Cardiac septum (tissue), 1 donor: ENCODE data around the gene CCDC175. TPM values are rescaled to one million over a fixed set of nuclear protein-coding genes. Genes with fewer than 3 reads are reported as not detected.

Experiments
- DNase-seq: peaks from one replicate; pipeline ENCODE4 v3.0.0-alpha.2; 2020; ENCODE audit warnings: low spot score
- intact Hi-C: fragments of 100-400 bp; cut with DNase I; formaldehyde crosslinking; loops from one replicate; pipeline ENCODE4 v1.14.0; 2022
- long read RNA-seq: library from polyadenylated mRNA; unstranded; transcript quantifications from one replicate; pipeline ENCODE4 v2.0.0, GENCODE V29; 2021
- total RNA-seq: library from RNA; stranded (reverse); fragmentation: NEBNext Ultra II Directional; extraction: Animal tissue kit (Norgen Biotek cat#: 25700); gene quantifications from one replicate; pipeline ENCODE4 v1.2.1, GENCODE V29; 2021
- donor health status: DM: no; HTN: no; CAD: no.

CCDC175 gene
- not detected for total RNA-seq
- long read RNA-seq = 0 reads

DNA sequence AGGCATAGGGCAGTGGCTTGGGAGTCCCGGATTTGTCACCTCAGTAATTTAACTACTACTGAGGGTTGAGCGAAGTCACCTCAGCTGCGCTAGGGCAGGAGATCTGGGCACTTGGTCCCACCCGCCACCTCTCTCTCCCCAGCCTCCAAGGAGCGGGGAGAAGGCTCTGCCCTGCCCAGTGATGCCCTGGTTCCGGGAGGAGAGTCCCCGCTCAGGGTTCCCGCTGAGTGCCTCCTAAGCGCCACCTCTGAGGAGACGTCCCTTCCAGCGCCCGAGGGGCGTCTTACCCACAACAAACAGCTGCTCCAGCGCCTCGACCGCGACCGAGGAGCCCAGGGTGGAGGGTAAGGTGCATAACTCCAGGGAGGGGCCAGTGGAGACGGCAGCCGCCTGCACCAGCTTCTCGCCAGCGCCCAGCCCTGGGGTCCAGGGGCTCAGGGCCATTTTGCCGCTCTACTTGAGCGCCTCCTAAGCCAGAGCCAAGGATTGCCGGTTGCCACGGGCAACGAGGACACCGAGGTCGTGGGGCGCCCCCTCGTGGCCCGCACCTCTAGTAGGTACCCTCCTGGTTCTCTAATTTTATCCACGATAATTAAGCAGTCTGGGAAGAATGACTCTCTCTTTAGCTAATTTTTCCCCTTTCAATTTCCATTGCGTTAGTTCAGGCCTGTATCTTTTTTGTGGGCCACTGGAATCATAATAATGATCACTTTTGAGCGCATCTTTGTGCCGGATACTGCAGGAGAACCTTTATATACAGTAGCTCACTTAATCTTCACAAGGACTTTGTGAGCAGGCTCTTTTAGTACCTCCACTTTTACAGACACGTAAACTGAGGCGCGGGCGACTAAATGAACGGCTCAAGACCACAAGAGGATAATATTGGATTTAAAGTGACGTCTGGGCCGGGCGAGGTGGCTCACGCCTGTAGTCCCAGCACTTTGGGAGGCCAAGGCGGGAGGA is at the start of gene CCDC175:
CCDC175 (minus strand) TSS at position 481 of the 963 bp plus-strand sequence; CDS start at position 444, 37 bp downstream.
- intact Hi-C loops = no loop called here
- DNase-seq = peak; percentile 83

DNA sequence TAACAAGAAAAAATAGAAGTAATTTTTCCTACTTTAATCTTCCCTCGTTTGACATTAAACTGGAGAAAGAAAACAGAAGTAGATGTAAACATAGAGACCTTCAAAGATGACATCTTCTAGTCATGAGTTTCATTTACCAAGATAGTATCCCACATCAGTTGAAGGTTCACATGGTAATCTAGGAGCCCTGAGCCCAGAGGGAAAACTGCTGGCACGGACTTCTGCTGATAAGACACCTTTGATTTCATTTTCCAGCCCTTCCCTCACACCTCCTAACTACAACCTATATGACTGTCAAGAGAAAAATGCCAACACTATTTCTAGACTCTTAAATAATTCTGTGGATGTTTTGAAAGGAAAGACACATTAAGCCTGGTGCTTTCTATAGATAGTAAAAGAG is 46.0 kb upstream of the CCDC175 start:
- no peak for DNase-seq

DNA sequence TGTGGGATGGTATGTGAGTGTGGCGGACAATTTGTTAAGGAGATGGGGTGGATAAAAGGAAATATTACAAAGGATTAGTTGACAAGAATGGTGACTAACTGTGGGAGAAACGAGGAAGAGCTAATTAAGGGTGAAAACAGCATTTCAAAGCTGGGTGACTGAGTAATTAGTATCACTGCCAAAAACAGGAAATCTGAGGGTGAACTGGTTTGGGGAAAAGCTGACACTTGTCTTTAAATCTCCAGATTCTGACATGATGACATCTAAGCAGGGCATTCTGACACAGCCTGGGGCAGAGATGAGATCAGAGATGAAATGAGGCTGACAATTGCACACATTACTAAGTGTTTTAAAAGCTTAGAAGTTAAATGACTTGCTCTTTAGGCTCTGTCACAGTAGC is 42.4 kb upstream of the CCDC175 start:
- intact Hi-C loops = no loop called here
- no peak for DNase-seq

More for the DNA sequence above, 46.0 kb upstream of the CCDC175 start:
- intact Hi-C loops = no loop called here

DNA sequence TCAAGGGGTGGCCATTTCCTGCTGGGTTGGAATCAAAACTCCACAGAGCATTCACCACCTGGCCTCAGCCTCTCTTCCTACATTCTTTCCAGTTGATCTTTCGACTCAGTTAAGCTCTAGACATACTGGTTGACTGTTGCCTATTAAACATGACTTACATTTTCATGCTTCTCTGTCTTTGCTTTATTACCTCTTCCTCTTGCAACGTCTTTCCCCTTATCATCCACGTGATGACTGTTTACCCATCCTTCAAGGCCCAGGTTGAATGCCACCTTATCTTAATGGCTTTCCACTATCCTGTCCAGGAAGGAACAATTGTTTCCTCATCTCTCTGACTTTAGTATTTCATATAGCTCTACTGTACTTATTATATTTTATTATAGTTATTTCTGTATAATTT is 24.4 kb upstream of the CCDC175 start:
- intact Hi-C loops = no loop called here
- no peak for DNase-seq

DNA sequence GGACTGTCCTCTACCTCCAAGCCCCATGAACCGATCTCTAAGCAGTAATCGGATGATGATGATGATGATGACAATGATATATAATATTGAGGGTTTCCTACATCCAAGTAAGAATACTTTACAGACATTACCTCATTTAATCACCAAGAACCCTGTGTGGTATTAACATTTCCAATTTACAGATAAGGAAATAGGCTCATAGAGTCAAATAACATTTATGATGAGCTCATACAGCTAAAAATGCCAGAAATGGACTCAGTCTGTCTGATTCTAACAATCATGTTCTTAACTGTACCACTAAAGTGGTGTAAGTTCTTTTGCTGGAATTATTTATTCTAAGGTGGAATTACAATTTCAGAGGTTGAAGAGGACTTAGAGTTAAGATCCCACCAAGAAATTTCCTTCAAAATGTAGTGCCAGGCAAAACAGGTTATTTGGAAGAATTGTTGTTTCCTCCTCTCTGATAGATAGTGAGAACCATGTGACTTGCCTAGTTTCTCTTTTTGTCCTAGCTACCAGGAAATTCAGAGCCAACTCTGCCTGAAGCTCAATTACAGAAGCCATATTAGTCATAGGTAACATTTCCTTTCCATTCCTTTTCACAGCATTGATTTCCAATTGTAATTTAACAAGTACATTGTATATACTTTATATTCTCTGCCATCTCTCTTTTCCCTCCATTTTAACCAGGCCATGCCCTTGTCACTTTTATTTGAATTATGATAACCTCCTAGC is 23.8 kb upstream of the CCDC175 start:
- intact Hi-C loops = no loop called here
- DNase-seq = no peak

DNA sequence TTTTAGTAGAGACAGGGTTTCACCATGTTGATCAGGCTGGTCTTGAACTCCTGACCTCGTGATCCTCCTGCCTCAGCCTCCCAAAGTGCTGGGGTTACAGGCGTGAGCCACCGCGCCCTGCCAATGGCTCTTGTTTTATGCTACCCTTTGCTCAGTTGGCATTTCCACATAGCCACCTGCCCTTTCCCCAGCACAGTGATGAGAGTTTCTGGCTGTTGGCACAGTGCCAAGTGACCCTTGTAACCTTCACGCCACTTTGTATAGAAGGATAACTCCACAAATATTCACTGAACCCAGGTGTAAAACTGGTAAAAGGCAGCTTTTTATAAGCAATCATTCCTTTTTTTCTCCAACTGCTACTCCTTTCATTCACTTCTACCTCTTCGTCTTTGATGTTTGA is 18.5 kb upstream of the CCDC175 start:
- no peak for DNase-seq
- intact Hi-C loops = no loop called here

DNA sequence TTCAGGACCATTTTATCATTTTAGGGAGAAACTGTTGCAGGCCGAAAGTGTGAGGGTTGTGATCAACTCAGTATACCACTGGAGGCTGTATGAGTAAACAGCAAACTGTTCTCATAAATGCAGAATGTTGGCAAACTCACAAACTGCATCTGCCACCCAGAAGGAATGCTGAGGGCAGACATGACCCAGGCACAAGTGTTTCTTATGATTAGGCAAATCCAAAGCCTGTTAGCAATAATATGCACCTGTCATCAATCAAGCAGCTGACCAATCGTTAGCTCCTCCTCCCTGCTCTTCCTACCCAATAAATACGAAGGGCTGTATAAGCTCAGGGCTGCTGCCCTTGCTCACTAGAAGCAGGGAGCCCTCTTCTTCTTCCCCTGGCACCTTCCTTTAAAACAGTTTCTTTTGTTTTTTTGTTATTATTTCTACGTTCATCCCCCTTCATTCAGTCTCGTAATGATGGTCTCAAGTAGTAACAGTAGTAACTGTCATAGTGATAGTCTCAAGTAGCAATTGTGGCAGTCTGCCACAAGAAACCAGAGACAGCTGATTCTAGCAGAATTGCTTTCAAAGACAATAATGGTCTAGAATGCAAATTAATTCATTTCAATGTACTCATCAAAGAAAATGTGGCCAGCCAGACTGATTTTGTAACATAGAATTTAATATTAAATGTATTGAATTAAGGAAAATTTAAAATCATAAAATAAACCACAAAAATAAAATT is 15.2 kb upstream of the CCDC175 start:
- no peak for DNase-seq
- intact Hi-C loops = no loop called here

DNA sequence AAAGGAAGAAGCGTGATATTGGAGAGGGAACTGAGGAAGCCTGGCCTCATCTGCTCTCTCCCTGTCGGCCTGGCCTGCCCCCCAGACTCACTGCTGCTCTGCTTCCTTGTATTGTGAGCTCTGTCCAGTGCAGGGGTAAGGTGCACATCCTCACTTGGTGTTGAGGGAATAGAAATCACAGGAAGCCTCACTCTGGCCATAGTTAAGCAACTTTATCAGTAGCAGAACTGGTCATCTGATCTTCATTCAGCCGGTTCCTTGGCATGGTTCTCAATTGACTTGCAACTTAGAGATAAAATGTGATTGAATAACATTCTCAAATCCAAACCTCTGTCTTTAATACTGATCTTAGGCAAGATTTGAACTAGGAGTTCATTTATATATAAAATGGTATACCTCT is 11.5 kb upstream of the CCDC175 start:
- DNase-seq = no peak
- intact Hi-C loops = no loop called here

DNA sequence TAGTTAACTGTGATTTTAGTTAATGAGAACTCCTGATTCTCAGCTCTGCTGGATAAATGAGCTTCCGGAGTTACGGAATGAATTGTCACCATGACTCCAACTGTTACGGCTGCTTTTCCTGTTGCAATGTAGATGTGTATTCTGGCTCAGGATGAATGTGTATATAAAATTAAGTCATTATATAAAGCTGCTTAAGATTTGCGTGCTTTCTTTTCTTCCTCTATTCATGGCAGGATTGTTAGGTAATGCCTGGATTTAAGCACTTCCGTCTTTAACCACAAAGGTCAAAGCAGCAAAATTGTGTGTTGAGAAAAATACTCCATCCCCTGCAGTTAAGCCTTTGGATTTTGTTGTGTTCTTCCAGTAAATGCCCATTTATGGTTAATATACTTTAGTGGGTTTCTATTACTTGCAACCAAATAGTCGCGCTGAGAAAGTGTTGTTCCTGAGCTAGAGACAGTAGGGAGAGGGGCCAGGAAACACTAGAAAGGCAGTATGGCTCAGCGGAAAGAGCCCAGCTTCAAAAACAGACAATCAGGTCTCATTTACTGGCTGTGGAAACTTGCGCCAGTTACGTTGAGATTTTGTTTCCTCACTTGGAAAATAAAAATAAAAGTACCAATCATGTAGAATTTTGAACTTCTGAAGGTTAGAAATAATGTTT is 9.4 kb upstream of the CCDC175 start:
- intact Hi-C loops = no loop called here
- no peak for DNase-seq

DNA sequence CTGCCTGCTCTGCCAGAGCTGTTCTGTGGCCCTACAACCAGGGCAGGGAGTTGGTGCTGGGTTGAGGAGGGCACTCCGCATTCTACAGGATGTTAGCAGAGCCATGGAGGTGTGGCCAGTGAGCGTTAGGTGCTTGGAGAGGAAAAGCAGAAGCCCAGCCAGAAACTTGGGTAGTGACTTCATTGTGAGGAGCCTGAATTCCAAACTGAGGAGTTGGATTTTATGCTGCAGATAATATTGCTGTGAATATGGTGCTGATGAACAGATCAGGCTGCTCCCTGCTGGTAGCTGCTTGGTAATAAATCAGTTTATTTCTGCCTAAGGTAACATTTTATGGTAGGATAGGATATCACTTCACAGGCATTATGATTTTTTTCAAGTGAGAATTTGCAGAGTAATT is 7.1 kb upstream of the CCDC175 start:
- no peak for DNase-seq
- intact Hi-C loops = no loop called here

DNA sequence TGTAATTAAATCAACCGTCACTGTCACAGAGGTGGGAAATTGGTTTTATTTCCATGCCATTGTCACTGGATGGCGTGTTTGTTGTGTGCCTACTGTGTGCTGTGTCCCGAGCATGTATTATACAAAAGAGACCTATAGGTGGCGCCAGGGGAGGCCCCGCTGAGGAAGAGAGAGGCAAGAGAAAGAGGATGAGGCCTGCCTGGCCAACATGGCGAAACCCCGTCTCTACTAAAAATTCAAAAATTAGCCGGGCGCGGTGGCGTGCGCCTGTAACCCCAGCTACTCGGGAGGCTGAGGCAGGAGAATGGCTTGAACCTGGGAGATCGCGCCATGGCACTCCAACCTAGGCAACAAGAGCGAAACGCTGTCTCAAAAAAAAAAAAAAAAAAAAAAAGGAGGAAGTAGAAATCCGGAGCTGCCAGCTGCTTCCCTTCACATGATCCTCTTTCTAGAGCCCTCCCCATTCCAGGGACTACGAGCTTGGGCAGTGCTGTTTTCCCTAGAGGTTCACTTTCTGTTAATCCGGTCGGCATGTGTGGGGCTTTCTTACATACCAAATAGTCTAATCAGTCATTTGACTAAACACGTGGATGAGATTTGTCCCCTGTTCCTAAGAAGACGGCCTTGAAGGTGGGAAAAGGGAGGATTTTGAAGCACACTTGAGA is 6.4 kb upstream of the CCDC175 start:
- no peak for DNase-seq
- intact Hi-C loops = no loop called here

DNA sequence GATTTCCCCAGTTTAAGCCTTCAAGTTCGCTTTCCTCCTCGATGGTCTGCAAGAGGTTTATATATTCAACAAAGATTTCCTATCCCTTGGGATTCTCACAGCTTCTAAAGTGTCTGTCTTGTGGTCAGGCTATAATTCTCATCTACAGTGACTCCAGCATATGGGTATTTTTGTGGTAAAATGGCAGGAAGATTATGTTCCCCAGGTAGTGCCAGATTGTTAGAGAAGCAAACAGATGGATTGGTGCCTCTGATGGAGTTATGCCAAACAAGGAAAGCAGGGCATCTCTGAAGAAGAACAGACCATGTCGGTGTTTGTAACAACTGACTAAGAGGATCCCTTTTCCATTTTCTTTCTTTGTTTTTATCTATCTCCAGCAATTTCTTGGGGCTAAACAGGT is 5.5 kb upstream of the CCDC175 start:
- intact Hi-C loops = no loop called here
- DNase-seq = no peak

DNA sequence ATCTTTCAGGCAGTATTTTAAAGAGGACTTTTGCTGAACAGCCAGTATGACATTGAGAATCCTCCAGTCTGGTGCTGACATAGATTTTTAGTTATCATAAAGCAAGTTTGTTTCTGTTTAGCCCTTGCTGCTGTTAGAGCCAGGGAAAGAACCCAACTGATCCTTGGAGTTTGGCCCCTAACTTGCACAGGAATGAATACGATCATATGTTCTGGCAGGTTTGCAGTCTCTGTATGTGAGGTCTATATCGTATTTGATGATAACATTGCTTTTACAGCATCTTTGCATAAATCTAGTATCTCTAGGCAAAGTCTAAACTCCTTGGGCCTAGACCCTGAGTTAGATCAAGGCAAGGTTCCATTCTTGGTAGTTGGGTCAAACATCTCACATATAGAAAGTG is 4.3 kb upstream of the CCDC175 start:
- intact Hi-C loops = no loop called here
- DNase-seq = no peak

DNA sequence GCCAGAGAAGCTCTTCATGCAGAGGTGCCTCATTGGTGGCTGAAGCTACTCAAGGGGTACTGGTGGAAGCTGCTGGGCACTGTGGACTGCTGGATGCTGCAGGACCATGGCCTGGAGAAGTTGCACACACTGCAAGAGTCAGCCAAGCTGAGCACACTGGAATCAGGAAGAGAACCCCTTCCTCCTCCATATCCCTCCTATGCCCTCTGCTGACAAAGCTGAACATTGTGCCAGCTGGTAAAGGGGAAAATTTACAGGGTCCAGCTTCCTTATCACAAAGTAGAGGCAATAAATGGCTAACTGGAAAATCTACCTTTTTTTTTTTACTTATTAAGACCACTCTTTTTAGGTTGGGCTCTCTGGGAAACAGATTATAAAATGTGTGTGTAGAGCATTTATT is 6.5 kb downstream of the CCDC175 start:
- intact Hi-C loops = loop anchor here (2.0 kb wide), 1 partner anchor 59 kb away; no protein-coding TSS in a partner anchor
- no peak for DNase-seq

DNA sequence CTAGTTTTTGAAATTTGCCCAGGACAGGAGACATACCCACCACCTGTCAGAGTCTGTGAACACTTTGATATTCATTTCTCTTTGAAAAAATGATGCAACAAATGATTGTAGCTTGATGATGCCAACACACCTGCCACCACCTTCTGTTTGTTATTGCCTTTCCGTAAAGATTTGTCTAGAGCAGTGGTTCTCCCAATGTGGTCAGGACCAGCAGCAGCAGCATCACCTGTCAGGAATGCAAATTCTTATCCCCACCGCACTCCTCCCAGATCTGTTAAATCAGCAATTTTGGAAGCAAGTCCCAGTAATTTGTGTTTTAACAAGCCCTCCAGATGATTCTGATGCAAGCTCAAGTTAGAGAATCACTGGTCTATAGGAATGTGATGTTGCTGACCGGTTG is 9.9 kb downstream of the CCDC175 start:
- intact Hi-C loops = no loop called here
- no peak for DNase-seq

DNA sequence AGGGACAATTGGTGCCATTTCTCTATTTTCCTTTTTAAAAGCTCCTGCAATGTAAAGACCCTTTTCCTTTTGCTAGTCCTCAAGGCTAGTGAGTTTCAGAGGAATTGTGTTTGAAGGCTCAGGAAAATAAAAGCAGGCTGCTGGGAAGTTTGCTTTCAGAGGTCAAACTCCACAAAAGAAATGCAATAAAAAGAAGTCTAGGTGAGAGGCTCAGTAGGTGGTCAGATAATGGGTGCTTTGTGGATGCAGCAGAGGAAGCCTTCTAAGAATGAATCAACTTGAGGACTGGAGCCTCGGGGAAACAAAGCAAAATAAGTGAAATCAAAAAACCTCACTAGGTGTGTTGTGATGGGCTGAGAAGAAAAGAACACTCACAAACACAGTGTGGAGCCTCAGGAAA is 10.3 kb downstream of the CCDC175 start:
- intact Hi-C loops = no loop called here
- no peak for DNase-seq

DNA sequence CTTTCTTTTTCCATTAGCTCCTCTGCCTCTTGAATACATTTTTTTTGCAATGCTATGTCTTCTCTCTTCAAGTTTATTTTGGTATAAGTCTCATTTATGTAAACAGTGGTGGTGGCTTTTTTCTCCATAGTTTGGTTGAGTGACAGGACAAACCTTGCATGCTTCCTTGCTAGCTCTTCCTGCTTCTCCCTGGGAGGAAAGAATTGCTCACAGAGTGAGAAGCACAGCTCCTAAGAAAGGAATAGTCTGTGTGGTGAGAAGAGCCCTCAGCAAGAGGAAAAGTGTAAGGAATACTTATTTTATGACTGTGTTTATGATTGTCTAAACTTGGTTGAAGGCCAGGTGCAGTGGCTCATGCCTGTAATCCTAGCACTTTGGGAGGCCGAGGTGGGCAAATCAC is 11.5 kb downstream of the CCDC175 start:
- intact Hi-C loops = no loop called here
- no peak for DNase-seq

DNA sequence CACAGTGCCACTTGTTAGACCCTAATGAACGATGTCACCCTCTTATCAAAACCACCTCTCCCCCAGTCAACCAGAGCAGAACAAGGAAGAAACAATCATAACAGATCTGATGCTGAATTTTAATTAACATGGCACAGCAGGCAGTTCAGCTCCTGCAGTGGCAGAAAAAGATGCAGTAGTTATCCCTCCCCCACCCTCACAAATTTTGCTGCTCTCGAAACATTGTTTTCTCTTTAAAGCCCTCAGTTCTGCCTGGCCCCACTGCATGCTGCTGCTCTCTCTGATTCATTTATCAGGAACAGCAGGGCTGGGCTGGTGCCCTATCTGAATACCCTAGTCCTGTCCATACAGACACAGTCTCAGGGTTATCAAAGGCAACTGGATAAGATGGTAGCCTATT is 12.2 kb downstream of the CCDC175 start:
- intact Hi-C loops = no loop called here
- DNase-seq = no peak

DNA sequence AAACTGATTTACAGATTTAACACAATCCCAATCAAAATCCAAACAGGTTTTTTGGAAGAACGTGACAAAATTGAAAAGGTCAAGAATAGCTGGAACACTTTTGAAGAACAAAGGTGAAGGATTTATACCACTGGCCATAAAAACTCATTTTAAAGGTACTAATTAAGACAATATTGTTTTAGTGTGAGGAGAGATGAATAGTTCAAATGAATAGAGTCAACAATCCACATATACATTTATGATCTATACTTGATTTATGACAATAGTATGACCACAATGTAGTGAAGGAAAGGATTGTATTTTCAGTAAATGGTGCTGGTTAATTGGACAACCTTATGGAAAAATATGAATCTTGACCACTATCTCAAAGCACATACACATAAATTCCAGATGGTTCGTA is 29.3 kb downstream of the CCDC175 start:
- no peak for DNase-seq
- intact Hi-C loops = no loop called here
